Kidney tubule cell (primary cell): Measurements from ENCODE around the gene TOR3A.
"Not testable (repeated sequence)": the region's sequence is repeated elsewhere in the genome, so short reads cannot be mapped to it uniquely, and the experiment has no call there.

Experiments
- DNase-seq: peaks from one replicate; pipeline ENCODE4 v3.0.0-alpha.2; 2018; ENCODE audit warnings: low spot score

The TOR3A gene, protein sequence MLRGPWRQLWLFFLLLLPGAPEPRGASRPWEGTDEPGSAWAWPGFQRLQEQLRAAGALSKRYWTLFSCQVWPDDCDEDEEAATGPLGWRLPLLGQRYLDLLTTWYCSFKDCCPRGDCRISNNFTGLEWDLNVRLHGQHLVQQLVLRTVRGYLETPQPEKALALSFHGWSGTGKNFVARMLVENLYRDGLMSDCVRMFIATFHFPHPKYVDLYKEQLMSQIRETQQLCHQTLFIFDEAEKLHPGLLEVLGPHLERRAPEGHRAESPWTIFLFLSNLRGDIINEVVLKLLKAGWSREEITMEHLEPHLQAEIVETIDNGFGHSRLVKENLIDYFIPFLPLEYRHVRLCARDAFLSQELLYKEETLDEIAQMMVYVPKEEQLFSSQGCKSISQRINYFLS

DNA sequence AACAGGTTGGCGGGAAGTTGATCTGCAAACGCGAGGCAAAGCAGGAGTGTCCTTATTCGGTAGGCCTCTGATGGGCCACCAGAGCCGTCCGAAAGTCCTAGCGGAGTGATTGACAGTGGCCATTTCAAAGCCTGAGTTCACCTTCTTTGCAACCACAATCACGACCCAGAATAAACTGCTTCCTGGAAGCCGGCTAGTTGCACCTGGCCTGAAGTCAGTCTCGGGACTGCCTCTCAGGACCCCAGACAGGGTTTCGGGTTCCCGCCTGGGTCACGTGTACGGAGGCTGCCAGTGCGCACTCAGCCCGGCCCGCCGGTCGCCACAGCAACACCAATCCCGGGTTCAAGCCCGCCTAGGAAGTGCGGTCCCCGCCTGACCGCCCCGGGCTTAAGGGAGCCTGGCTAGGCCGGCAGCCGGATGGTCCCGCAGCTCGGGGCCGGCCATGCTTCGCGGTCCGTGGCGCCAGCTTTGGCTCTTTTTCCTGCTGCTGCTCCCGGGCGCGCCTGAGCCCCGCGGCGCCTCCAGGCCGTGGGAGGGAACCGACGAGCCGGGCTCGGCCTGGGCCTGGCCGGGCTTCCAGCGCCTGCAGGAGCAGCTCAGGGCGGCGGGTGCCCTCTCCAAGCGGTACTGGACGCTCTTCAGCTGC, at the start of gene TOR3A:
Gene TOR3A (plus strand): TSS at position 384 of the 646 bp plus-strand sequence. CDS start 59 bp downstream, at position 443.
- DNase-seq: peak; percentile 94

DNA sequence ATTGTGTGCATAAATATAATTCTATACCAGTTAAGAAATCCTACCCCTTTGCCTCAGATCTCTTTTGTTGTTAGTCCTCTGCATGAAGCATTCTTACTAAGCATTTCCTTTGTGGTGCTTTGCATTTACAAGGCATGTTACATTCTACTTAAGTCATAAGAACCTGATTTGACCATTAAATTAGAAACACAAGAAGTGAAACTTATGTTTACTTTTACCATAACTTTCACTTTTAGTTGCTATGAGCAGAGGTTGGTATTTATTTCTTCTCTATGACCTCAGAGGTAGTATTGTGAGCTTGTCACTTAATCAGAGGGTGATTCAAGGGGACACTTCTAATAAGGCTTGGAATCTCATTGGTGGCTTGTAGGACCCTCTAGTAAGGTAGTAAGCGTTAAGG, 47.1 kb upstream of the TOR3A start:
- DNase-seq: peak; percentile 50

DNA sequence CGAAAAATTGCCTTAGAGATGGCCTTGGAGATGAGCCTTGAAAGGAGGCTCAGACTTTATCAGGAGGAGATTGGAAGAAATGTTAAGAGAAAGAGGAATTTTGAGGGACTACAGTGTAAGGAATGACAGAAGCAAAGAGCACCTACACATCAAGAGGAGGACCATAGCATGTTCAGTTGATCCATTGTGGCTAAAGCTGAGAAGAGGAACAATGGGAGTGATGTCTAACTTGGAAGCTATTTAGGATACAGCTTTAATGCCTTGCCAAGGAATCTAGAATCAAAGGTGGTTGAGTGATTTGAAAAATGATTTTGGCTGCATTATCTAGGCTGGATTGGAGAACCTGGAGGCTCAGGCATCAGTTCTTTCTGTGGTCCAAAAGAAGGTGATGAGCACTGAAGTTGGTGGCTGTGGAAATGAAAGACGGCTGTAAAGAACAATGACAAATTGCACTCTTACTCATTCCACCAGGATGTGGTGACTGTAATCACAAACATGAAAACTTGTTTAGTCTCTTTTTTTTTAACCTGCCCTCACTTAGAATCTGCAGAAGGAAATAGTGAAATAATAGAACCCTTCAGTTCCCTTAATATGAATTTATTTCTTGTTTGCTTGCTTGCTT, 44.9 kb upstream of the TOR3A start:
- DNase-seq: peak; percentile 64

DNA sequence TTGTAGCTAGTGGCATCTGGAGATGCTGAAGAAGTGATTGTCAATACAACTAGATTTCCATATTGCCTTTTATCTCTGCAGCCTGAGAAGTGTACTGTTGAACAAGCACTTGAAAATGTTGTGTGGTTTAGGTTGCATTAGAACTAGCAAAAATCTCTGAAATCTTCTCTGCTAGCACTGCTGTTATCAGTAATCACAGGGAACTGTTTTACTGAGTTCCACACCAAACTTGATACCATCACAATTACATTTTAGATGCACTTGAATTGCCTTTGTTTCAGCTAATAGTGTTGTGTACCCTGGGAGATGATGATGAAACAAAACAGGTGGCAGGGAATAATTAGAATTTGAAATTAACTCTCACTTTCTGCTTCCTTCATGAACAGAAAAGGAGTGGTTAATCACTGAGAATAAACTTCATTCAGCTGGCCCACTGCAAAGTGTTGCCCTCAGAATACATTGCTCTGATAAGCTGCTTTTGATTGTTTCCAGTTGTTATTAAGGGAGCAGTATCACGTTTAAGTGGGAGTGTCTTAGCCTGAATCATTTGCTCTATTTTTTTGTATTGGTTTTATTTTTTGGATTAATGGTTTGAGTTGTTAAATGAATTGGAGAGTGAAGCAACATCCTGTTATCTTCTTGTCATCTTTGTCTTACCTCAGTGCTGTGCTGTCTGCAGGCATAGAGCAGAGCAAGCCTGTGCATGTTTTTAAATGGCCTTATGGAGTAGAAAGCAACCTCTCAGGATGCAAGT, 43.2 kb upstream of the TOR3A start:
- DNase-seq: no peak

DNA sequence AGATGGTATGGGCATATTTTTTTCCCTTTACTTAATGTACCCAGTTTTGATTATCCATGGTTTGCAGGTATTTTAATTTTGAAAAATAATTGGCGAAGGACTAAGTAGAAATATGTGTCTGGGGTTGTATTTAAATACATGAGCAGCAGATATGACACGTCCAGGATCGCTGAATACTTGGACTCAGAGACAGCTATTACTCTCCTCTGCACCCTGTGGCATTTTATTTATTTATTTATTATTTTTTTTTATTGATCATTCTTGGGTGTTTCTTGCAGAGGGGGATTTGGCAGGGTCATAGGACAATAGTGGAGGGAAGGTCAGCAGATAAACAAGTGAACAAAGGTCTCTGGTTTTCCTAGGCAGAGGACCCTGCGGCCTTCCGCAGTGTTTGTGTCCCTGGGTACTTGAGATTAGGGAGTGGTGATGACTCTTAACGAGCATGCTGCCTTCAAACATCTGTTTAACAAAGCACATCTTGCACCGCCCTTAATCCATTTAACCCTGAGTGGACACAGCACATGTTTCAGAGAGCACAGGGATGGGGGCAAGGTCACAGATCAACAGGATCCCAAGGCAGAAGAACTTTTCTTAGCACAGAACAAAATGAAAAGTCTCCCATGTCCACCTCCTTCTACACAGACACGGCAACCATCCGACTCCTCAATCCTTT, 42.2 kb upstream of the TOR3A start:
- DNase-seq: not testable (repeated sequence)

DNA sequence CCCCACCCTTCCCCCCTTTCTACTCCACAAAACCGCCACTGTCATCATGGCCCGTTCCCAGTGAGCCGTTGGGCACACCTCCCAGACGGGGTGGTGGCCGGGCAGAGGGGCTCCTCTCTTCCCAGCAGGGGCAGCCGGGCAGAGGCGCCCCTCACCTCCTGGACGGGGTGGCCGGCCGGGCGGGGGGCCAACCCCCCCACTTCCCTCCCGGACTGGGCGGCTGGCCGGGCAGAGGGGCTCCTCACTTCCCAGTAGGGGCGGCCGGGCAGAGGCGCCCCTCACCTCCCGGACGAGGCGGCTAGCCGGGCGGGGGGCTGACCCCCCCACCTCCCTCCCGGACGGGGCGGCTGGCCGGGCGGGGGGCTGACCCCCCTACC, 41.7 kb upstream of the TOR3A start:
- DNase-seq: not testable (repeated sequence)

DNA sequence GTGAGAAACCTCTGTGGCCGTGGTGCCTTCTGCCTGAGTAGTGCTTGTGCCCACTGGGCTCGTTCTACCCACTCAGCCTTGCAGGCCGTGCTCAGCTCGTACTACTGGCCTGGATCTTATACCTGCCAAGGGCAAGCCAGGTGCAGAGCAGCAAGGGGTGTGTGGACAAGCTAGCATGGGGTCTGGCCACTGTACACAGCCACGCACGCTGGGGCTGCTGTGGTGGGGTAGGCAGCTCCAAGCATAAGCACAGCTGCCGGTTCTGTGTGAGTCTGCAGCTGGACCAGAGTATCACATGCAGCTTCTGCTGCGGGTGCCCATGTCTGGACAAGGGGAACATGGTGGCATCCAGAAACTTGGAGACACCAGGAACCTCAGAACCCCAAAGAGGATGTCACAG, 39.8 kb upstream of the TOR3A start:
- DNase-seq: no peak

DNA sequence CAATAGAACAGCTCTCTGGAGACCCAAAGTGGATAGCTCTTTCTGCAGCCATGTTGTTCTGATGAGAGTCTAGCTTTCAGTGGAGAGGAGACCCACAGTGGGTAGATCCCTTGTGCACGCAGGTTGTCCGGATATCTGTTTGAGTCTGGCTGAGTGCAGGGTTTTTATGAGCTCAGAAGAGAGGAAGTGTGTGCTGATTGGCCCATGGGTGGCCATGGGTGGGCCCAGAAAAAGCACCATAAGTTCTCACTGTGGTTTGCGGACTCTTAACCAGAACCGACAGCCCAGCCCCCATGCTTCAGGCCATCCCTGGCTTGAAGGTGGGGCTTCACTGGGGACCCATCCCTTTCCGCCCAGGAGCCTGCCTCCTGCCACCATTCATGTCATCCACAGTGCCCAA, 39.2 kb upstream of the TOR3A start:
- DNase-seq: no peak

DNA sequence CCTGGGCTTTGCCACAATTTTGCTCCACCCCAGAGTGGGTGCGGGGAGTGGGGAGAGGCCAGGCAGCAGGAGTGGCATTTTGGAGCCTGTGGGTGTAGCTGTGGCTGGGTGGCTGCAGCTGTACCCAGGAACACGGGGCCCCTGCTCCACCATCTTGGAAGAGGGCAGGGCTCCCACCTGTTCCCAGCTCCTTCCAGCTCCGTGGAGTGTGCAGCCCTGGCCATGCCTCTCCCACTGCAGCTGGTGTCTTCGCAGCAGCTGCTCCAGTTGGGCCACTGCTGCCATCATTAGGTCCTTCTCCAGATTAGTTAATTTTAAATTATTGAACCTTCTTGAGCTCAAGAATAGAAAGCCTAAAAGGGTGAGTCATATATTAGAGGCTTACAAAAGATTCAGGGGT, 38.6 kb upstream of the TOR3A start:
- no peak for DNase-seq

DNA sequence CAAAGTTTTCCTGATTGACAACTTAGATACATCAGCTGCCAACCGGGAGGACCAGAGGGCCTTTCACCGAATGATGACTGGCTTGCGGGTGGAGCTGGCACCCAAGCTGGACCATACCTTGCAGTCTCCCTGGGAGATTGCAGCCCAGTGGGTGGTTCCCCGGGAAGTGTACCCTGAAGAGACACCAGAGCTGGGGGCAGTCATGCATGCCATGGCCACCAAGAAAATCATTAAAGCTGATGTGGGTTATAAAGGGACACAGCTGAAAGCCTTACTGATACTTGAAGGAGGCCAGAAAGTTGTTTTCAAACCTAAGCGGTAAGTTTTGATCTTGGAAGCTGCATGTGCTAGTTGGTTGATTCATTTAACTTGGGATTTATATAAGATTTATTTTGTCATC, 38.0 kb upstream of the TOR3A start:
- no peak for DNase-seq

DNA sequence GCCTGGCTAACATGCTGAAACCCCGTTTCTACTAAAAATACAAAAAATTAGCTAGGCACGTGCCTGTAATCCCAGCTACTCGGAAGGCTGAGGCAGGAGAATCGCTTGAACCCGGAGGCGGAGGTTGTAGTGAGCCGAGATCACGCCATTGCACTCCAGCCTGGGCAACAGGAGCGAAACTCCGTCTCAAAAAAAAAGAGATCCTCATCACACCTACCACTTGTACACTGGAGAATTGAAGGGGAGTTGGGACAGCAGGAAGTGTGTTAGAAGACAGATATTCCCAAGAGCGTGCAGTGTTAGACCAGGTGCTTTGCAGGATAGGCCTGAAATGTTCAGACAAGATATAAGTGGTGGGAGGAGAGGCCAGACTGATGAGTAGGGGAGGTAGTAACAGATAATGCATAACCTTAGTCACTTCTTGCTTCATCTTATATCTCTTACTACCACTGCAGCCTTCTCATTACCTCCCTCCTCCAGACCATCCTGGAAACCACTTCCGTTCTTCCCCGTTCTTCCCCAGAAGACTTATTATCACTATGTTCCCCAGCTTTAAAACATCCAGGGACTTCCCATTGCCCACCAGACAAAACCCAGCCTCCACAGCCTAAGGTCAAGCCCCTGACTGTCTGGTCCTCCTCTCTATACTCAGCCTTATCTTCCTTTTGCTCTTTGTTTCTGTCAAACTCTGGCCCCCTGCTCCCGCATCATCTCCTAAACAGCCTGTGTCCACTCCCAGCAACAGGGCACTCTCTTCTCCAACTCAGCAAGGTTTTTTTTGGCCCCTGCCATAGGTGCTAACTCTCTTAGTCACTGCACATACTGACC, 34.8 kb upstream of the TOR3A start:
- no peak for DNase-seq

DNA sequence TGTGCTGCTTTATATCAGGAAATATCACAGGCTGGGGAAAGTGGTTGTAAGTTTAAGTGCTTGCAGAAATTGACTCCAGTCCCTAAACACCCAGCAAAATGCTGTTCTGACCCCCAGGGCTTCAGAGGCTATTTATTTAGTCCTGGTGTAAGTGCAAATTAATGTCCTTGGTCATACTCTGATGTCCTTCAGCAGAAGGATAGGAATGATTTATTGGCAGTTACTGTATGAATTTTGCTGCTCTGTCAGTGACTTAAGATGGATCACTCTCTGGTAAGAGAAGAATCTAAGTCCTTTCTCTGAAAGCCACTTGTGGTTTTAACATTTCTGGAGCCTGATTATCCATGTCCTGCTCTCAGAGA, 34.3 kb upstream of the TOR3A start:
- DNase-seq: no peak

DNA sequence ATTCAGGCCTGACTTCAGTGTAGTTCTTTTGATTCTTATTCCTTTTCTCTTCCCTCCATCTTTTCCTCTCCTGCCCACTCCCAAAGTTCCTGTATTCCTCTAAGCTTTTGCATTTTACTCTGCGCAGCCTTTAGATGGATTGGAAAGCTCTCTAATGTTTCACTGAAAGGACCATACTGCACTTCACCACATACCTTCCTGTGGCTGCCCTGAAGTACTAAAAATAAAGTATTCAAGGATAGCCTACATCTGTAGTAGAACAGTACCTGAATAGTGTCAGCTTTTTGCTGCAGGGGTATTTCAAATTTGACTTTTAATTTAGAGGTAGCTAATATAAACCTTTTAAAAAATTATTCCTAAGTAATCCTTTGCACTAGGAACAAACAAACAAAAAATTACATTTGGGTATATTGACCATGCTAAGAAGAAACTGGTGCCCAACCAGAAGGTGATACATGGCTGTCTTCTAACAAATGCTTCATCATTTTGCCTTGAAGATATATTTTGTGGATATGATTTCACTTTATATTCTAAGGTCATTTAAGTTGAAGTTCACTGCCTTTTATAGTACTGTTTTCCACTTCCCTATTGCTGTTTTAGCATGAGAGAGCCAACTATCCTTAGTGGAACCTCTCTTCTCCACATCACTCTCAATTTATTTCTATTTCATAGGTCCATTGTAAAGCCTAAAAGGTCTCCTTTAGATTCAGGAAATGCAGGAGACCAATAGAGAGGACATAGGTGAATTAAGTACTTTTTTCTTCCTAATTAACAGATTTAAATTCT, 33.3 kb upstream of the TOR3A start:
- no peak for DNase-seq

DNA sequence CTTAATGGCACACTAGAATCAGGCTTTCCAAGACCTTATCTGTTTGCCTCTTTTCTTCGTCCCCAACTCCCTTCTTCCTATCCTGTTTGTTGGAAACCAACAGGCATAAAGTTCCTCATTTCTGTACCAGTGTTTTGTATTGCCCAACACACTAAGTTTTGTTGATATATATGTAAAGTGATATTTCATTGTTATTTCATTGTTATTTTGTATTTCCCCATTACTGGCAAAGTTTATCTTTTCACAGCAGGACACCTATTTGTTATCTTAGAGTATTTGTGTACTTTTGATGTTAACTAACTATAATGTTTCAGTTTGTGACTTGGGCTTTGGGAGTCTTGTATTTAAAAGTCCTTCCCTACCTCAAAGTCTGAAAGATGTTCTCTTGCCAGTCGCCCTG, 29.1 kb upstream of the TOR3A start:
- no peak for DNase-seq

DNA sequence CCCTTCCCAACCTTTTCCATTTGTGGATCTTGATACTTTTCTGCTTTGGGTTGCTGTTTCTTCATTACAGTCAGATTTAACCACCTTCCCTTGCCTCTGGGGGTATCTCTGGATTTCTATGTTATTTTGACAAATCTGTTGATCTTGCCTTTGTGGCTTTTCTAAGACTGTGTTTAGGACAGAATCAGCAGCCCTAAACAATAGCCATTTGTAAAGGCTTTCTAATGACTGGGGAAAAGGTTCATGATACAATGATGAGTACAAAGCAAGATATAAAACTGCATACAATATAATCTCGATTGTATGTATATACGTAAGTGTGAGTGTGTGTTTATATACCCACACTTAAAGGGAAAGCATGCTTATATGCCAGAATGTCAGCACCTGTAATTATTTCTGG, 28.4 kb upstream of the TOR3A start:
- DNase-seq: no peak

DNA sequence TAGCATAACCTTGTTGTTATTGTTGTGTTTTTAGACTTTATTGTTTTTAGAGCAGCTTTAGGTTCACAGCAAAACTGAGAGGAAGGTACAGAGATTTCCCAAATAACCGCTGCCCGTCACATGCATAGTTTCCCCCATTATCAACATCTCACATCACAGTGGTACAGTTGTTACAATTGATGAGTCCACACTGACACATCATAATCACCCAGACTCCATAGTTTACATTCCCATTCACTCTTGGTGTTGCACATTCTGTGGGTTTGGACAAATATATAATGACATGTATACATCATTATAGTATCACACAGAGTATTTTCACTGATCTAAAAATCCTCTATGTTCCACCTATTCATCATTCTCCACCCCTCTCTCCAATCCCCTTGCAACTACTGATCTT, 25.9 kb upstream of the TOR3A start:
- DNase-seq: no peak

DNA sequence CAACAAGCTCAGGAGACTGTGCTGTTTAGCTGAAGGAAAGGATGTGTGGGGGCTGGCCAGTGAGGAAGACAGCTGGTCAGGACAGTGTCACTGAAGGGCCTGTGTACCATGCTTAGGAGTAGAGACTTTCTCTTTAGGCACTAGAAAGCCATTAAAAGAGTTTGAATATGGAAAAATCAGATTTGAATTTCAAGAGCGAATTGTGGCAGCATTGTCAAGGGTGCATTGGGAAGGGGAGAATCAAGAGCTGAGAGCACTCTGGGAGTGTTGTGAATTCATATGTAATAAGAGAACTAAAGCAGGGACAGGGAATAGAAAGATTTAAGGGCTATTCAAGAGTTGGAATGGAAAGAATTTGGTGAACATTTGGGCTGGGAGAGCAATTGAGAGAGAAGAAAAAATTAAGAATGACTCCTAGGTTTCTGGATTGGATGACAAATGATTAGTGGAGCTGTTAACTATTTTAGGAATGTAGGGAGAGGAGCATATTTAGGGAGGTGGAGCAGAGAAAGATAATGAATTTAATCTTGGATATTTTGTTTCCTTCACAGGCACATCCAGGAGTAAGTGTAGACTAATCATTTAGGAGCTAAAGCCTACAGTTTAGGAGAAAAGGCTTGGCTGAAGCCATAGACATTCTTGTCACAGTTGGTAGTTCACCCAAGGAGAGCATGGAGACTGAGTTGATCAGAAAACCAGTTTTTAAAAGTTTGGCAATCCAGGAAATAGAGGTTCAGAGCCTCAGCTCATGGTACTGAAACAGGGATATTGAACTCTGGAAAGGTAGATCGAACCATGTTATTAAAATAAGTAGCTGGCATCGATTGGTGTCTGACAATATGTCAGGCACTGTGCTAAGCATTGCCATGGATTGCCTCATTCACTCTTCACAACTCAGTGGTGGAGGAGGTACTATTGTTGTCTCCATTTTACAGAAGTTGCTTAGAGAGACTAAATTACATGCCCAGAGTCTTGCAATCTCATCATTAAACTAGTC, 23.1 kb upstream of the TOR3A start:
- peak; percentile 19 for DNase-seq

DNA sequence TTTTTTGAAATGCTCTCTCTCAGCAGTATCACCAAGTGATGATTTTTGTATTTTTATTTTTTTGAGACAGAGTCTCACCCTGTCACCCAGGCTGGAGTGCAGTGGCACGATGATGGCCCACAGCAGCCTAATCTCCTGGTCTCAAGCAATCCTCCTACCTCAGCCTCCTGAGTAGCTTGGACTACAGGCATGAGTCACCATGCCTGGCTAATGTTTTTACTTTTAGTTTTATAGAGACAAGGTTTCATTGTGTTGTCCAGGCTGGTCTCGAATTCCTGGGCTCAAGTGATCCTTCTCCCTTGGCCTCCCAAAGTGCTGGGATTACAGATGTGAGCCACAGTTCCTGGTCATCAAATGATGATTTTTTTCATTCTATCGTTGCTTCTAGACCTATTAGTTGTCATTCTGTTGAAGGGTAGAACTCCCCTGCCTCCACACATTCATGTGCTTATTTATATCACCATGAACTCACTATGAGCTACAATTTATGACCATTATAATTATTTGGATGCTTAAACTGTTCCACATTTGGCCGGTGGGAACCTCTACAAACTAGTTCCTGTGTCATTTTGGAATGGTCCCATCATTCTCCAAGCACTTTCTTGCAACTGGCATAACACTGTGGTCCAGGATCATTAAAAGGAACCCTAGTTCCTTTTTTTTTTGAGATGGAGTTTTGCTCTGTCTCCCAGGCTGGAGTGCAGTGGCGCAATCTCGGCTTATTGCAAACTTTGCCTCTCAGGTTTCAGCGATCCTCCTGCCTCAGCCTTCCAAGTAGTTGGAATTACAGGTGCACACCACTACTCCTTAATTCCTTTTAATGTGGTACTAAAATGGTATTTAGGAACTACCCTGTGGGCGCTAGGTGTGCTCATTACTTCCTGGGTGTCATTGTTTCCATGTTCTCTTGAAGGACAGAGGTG, 20.2 kb upstream of the TOR3A start:
- DNase-seq: peak; percentile 44
